T-cell (primary cell): ENCODE data around the gene FJX1. TPM values are rescaled to one million over a fixed set of nuclear protein-coding genes. Genes with fewer than 3 reads are reported as not detected.
"Not testable (repeated sequence)": the region's sequence is repeated elsewhere in the genome, so short reads cannot be mapped to it uniquely, and the experiment has no call there.

Experiments
- ATAC-seq, 4 experiments: fragments of 200-7000 bp in 3 of 4; fragments of 150-1000 bp in 1 of 4; cut with Tn5 transposase; replicated peaks in 1 of 4; 1 replicate in 3 of 4; 2 replicates in 1 of 4; pipeline ENCODE4 v1.10.0; 2021; ENCODE audit warnings: moderate library complexity in 3 of 4, mild to moderate bottlenecking in 2 of 4, moderate number of reproducible peaks in 1 of 4
- CTCF ChIA-PET, 2 donors: fragments of 300-600 bp; sonication (Branson Sonifier 250); formaldehyde crosslinking; loops; one replicate each; lab custom pipeline; 2022; ENCODE audit warnings: antibody characterized with exemption in 2 of 2; lab: Charles Lee
- POLR2A ChIA-PET, 2 donors: fragments of 300-600 bp; sonication (Branson Sonifier 250); formaldehyde crosslinking; loops; one replicate each; lab custom pipeline; 2022; ENCODE audit warnings: antibody characterized with exemption in 2 of 2; lab: Charles Lee
- DNase-seq, 35 experiments: peaks; one replicate each; pipeline versions ENCODE4 v3.0.0 to v3.0.0-alpha.2; 2013 to 2023
- H3K27ac ChIP-seq: one replicate; pipeline ENCODE4 v1.5.1; 2013; ENCODE audit warnings: low read length
- H3K27me3 ChIP-seq, 2 experiments: replicated peaks in 1 of 2; 1 replicate in 1 of 2; 2 replicates in 1 of 2; pipeline versions ENCODE4 v1.6.1 to v1.7.0; 2013; ENCODE audit warnings: low read length in 1 of 2, mixed read lengths in 1 of 2; ENCODE audit not compliant: control insufficient read depth in 2 of 2, insufficient read depth in 2 of 2; ENCODE audit errors: extremely low read depth in 1 of 2
- H3K36me3 ChIP-seq, 2 donors: 1 replicate in 1 of 2; 2 replicates in 1 of 2; pipeline versions ENCODE4 v1.6.1 to v1.7.0; 2013; ENCODE audit warnings: low read length in 1 of 2; ENCODE audit not compliant: control insufficient read depth in 2 of 2, insufficient read depth in 1 of 2; ENCODE audit errors: extremely low read depth in 1 of 2
- H3K4me1 ChIP-seq, 2 experiments: 1 replicate in 1 of 2; 2 replicates in 1 of 2; pipeline versions ENCODE4 v1.6.1 to v1.7.0; 2013; ENCODE audit warnings: low read length in 2 of 2, mixed read lengths in 1 of 2; ENCODE audit not compliant: insufficient read depth in 2 of 2, control insufficient read depth in 1 of 2; ENCODE audit errors: extremely low read depth in 1 of 2
- H3K4me3 ChIP-seq, 2 donors: 1 replicate in 1 of 2; 2 replicates in 1 of 2; pipeline versions ENCODE4 v1.5.1 to v1.7.0; 2013; ENCODE audit warnings: mild to moderate bottlenecking in 2 of 2, low read length in 1 of 2, moderate library complexity in 1 of 2; ENCODE audit not compliant: control insufficient read depth in 1 of 2; ENCODE audit errors: extremely low read depth in 1 of 2
- H3K9me3 ChIP-seq: 2 replicates; pipeline ENCODE4 v1.7.0; 2013
- H3K27ac Mint-ChIP-seq, 2 donors: one replicate each; pipeline ENCODE4 v1.8.0; 2020 to 2021; ENCODE audit warnings: mild to moderate bottlenecking in 2 of 2, mixed read lengths in 2 of 2
- H3K27me3 Mint-ChIP-seq, 2 donors: one replicate each; pipeline ENCODE4 v1.8.0; 2021 to 2022; ENCODE audit warnings: mixed read lengths in 2 of 2
- H3K36me3 Mint-ChIP-seq: one replicate; pipeline ENCODE4 v1.8.0; 2021; ENCODE audit warnings: mixed read lengths
- H3K4me1 Mint-ChIP-seq, 3 donors: one replicate each; pipeline ENCODE4 v1.8.0; 2020 to 2022; ENCODE audit warnings: mixed read lengths in 3 of 3, mild to moderate bottlenecking in 1 of 3
- H3K4me3 Mint-ChIP-seq, 3 donors: one replicate each; pipeline ENCODE4 v1.8.0; 2020 to 2022; ENCODE audit warnings: mild to moderate bottlenecking in 3 of 3, mixed read lengths in 3 of 3, moderate library complexity in 3 of 3
- H3K9me3 Mint-ChIP-seq, 3 donors: one replicate each; pipeline ENCODE4 v1.8.0; 2020 to 2022; ENCODE audit warnings: mixed read lengths in 3 of 3
- WGBS: methylation state at CpG from one replicate; pipeline ENCODE4 v1.1.5; 2013; ENCODE audit warnings: missing lambda C conversion rate; ENCODE audit not compliant: insufficient coverage; 5-methylcytosine and 5-hydroxymethylcytosine counted together
- total RNA-seq, 35 experiments: library from RNA in 6 of 35; stranded (reverse) in 6 of 35; fragments of 120-200 nt in 1 of 35; gene quantifications; one replicate each; pipeline versions ENCODE4 v1.2.1 to v1.2.4 and lab custom pipeline; 2013 to 2026

Gene FJX1
- total RNA-seq, 5 donors from 2014 or later (not counting 1 experiment from before 2014, with no cell fraction given): 0.23 TPM; not detected in 4

- Histone ChIP-seq H3K4me3 (no peak overlapping the region), H3K27ac (no peak overlapping the region), H3K27me3 (peaks cover 0 to 3% of the 10 kb centered on the region in 2 experiments), H3K4me1 (no peaks in the 10 kb centered on the region), H3K9me3 (no peaks in the 10 kb centered on the region), H3K36me3 (no peaks in the 10 kb centered on the region)
- DNase-seq: no peak
- no peak for ATAC-seq
- no peaks in the 10 kb centered on the region for H3K9me3 Mint-ChIP-seq
- H3K4me3 Mint-ChIP-seq: no peak overlapping the region
- no peaks in the 10 kb centered on the region for H3K36me3 Mint-ChIP-seq
- H3K27ac Mint-ChIP-seq: no peak overlapping the region
- 0% methylated on average over 1 of the region's 8 CpGs for WGBS
- CTCF ChIA-PET: no interaction called here
- POLR2A ChIA-PET: no interaction called here
- H3K4me1 Mint-ChIP-seq: no peaks in the 10 kb centered on the region
- peaks cover 21 to 33% of the 10 kb centered on the region in 2 donors for H3K27me3 Mint-ChIP-seq
Observed at GRCh38 chr11:35647421-35648093, 29.3 kb downstream of the FJX1 start.

- Mint-ChIP-seq H3K27me3 (peaks cover 34 to 50% of the 10 kb centered on the region in 2 donors), H3K4me1 (no peaks in the 10 kb centered on the region), H3K36me3 (no peaks in the 10 kb centered on the region), H3K4me3 (no peak overlapping the region), H3K27ac (no peak overlapping the region), H3K9me3 (no peaks in the 10 kb centered on the region)
- H3K4me1 ChIP-seq: no peaks in the 10 kb centered on the region
- ATAC-seq: no peak
- no peak overlapping the region for H3K4me3 ChIP-seq
- no peaks in the 10 kb centered on the region for H3K36me3 ChIP-seq
- ChIA-PET CTCF (interaction anchor here in 1 of 2 donors (0.6 kb wide), 1 partner anchor 10 kb away, joined by 5 read pairs; no protein-coding TSS in a partner anchor), POLR2A (no interaction called here)
- peaks cover 0 to 6% of the 10 kb centered on the region in 2 experiments for H3K27me3 ChIP-seq
- WGBS: 60% methylated on average over 1 of the region's 1 CpG
- no peak for DNase-seq
- no peak overlapping the region for H3K27ac ChIP-seq
- H3K9me3 ChIP-seq: no peaks in the 10 kb centered on the region
Observed at GRCh38 chr11:35650006-35650405, 31.7 kb downstream of the FJX1 start.

DNA sequence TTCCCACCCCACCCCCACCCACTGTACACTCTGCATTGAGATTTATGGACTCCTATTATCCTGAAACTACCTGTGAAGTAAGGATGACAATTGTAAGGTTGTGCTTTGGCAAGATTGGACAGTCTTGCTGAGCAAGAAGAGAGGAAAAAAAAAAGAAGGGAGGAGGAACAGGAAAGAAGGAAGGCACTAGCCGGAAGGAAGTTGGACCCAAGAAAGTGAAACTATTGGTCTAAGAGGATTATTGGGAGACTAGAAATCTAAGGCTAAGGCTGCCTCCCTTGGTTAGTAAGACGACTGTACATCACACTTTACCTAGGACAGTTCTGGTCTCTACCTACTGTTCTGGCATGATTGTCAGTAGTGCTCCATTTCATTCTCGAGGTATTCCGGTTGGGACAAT is 32.2 kb downstream of the FJX1 start:
- H3K4me3 Mint-ChIP-seq: no peak overlapping the region
- ATAC-seq (no peak), DNase-seq (no peak)
- ChIA-PET CTCF (no interaction called here), POLR2A (no interaction called here)
- H3K27me3 Mint-ChIP-seq: peaks cover 39 to 55% of the 10 kb centered on the region in 2 donors
- WGBS: 100% methylated on average over 3 of the region's 4 CpGs
- Histone ChIP-seq H3K9me3 (no peaks in the 10 kb centered on the region), H3K4me1 (no peaks in the 10 kb centered on the region), H3K4me3 (no peak overlapping the region), H3K27ac (no peak overlapping the region), H3K27me3 (peaks cover 0 to 6% of the 10 kb centered on the region in 2 experiments), H3K36me3 (no peaks in the 10 kb centered on the region)
- no peak overlapping the region for H3K27ac Mint-ChIP-seq
- H3K9me3 Mint-ChIP-seq: no peaks in the 10 kb centered on the region
- no peaks in the 10 kb centered on the region for H3K4me1 Mint-ChIP-seq
- H3K36me3 Mint-ChIP-seq: no peaks in the 10 kb centered on the region

- Mint-ChIP-seq H3K27ac (no peak overlapping the region), H3K4me3 (no peak overlapping the region), H3K4me1 (no peaks in the 10 kb centered on the region), H3K27me3 (peaks cover 47 to 59% of the 10 kb centered on the region in 2 donors), H3K9me3 (no peaks in the 10 kb centered on the region), H3K36me3 (no peaks in the 10 kb centered on the region)
- POLR2A ChIA-PET: no interaction called here
- ATAC-seq: no peak
- Histone ChIP-seq H3K36me3 (no peaks in the 10 kb centered on the region), H3K4me1 (no peaks in the 10 kb centered on the region), H3K27me3 (peaks cover 0 to 10% of the 10 kb centered on the region in 2 experiments), H3K27ac (no peak overlapping the region), H3K9me3 (no peaks in the 10 kb centered on the region), H3K4me3 (no peak overlapping the region)
- WGBS: no CpG with 5 or more reads among the region's 3 CpGs
- CTCF ChIA-PET: no interaction called here
- no peak for DNase-seq
Observed at GRCh38 chr11:35651263-35651662, 33.0 kb downstream of the FJX1 start.

GRCh38 chr11:35652786-35653185 is 34.5 kb downstream of the FJX1 start:
- DNase-seq, H3K4me3 Mint-ChIP-seq, H3K27ac ChIP-seq, CTCF ChIA-PET, H3K4me3 ChIP-seq, H3K27ac Mint-ChIP-seq, H3K36me3 ChIP-seq, POLR2A ChIA-PET, H3K4me1 Mint-ChIP-seq, H3K9me3 ChIP-seq, H3K9me3 Mint-ChIP-seq, ATAC-seq, H3K4me1 ChIP-seq, H3K36me3 Mint-ChIP-seq: not testable (repeated sequence)
- H3K27me3 Mint-ChIP-seq: peaks cover 52 to 63% of the 10 kb centered on the region in 2 donors
- H3K27me3 ChIP-seq: peaks cover 0 to 17% of the 10 kb centered on the region in 2 experiments
- WGBS: no CpG with 5 or more reads among the region's 5 CpGs

- no peaks in the 10 kb centered on the region for H3K4me1 ChIP-seq
- Mint-ChIP-seq H3K27me3 (peaks cover 57 to 65% of the 10 kb centered on the region in 2 donors), H3K27ac (no peak overlapping the region), H3K4me1 (no peaks in the 10 kb centered on the region), H3K4me3 (no peak overlapping the region), H3K36me3 (peaks cover 2% of the 10 kb centered on the region), H3K9me3 (no peaks in the 10 kb centered on the region)
- CTCF ChIA-PET: no interaction called here
- ATAC-seq: no peak
- H3K36me3 ChIP-seq: no peaks in the 10 kb centered on the region
- POLR2A ChIA-PET: no interaction called here
- DNase-seq: no peak
- no peak overlapping the region for H3K27ac ChIP-seq
- H3K4me3 ChIP-seq: no peak overlapping the region
- H3K27me3 ChIP-seq: peaks cover 0 to 18% of the 10 kb centered on the region in 2 experiments
- 100% methylated on average over 1 of the region's 6 CpGs for WGBS
- H3K9me3 ChIP-seq: no peaks in the 10 kb centered on the region
Observed at GRCh38 chr11:35654711-35655110, 36.5 kb downstream of the FJX1 start.
